RWPE2 (cell line): ENCODE results near the gene CTNS.
A peak's percentile ranks its signal among the peaks of the same experiment; 100 is the strongest.

Source experiments
- ATAC-seq: fragments of 200-7000 bp; cut with Tn5 transposase; 3 replicates; pipeline ENCODE4 v1.9.1; 2021; ENCODE audit warnings: low read depth
- DNase-seq: peaks from one replicate; pipeline ENCODE4 v3.0.0-alpha.2; 2020; ENCODE audit warnings: low spot score
- H3K27ac ChIP-seq: fragments of 450-650 bp; 2 replicates; pipeline ENCODE4 v1.5.1; 2017; ENCODE audit warnings: mild to moderate bottlenecking; ENCODE audit not compliant: poor library complexity, severe bottlenecking
- H3K27me3 ChIP-seq: fragments of 250-450 bp; sonication (Bioruptor Pico); 2 replicates; pipeline ENCODE4 v1.5.1; 2021; ENCODE audit warnings: mild to moderate bottlenecking, moderate library complexity; ENCODE audit not compliant: insufficient read depth, poor library complexity, severe bottlenecking
- H3K36me3 ChIP-seq: fragments of 250-450 bp; sonication (Bioruptor Pico); 2 replicates; pipeline ENCODE4 v1.5.1; 2020; ENCODE audit warnings: low read depth, mild to moderate bottlenecking, moderate library complexity
- H3K4me1 ChIP-seq: fragments of 250-450 bp; sonication (Bioruptor Pico); 2 replicates; pipeline ENCODE4 v1.5.1; 2021; ENCODE audit warnings: mild to moderate bottlenecking, moderate library complexity; ENCODE audit not compliant: insufficient read depth, poor library complexity, severe bottlenecking
- H3K4me3 ChIP-seq: fragments of 250-450 bp; sonication (Bioruptor Pico); 2 replicates; pipeline ENCODE4 v1.5.1; 2021; ENCODE audit warnings: mild to moderate bottlenecking, moderate library complexity; ENCODE audit not compliant: severe bottlenecking
- H3K9me3 ChIP-seq: fragments of 250-450 bp; sonication (Bioruptor Pico); 2 replicates; pipeline ENCODE4 v1.5.1; 2021; ENCODE audit warnings: mild to moderate bottlenecking, moderate library complexity; ENCODE audit not compliant: severe bottlenecking
- CTCF ChIP-seq: fragments of 450-650 bp; IDR thresholded peaks from one replicate; pipeline ENCODE4 v1.5.1; 2017; ENCODE audit warnings: mild to moderate bottlenecking, moderate library complexity; ENCODE audit not compliant: poor library complexity, severe bottlenecking

The CTNS gene

GRCh38 chr17:3647251-3647650 lies 10.7 kb downstream of the CTNS start:
- DNase-seq (no peak), ATAC-seq (no peak)
- H3K27ac ChIP-seq: no peak overlapping the region
- no peaks in the 10 kb centered on the region for H3K4me1 ChIP-seq
- H3K4me3 ChIP-seq: no peak overlapping the region
- TF ChIP-seq CTCF: no peak
- no peaks in the 10 kb centered on the region for H3K27me3 ChIP-seq
- H3K36me3 ChIP-seq: peaks cover 7% of the 10 kb centered on the region; the same call in 1 of the 2 replicates
- H3K9me3 ChIP-seq: no peaks in the 10 kb centered on the region

- DNase-seq: no peak
- ATAC-seq: peak; percentile 90
- no peaks in the 10 kb centered on the region for H3K9me3 ChIP-seq
- H3K27ac ChIP-seq: no peak overlapping the region
- peak; percentile 59 for TF ChIP-seq CTCF
- peaks cover 7% of the 10 kb centered on the region; the same call in 1 of the 2 replicates for H3K36me3 ChIP-seq
- no peak overlapping the region for H3K4me3 ChIP-seq
- H3K4me1 ChIP-seq: no peaks in the 10 kb centered on the region
- no peaks in the 10 kb centered on the region for H3K27me3 ChIP-seq
Measured at GRCh38 chr17:3647769-3648555, 11.4 kb downstream of the CTNS start.

- Histone ChIP-seq H3K36me3 (no peaks in the 10 kb centered on the region), H3K9me3 (no peaks in the 10 kb centered on the region), H3K27me3 (no peaks in the 10 kb centered on the region), H3K4me3 (no peak overlapping the region), H3K27ac (no peak overlapping the region), H3K4me1 (peaks cover 5% of the 10 kb centered on the region)
- DNase-seq (no peak), ATAC-seq (no peak)
- TF ChIP-seq CTCF: no peak
Measured at GRCh38 chr17:3655766-3656165, 19.2 kb downstream of the CTNS start.

- H3K4me3 ChIP-seq: no peak overlapping the region
- H3K4me1 ChIP-seq: peaks cover 5% of the 10 kb centered on the region
- H3K36me3 ChIP-seq: 0 out of 2 replicates have a peak, but pooled peaks cover 2% of the 10 kb centered on the region
- no peak for DNase-seq
- H3K27me3 ChIP-seq: no peaks in the 10 kb centered on the region
- H3K27ac ChIP-seq: no peak overlapping the region
- H3K9me3 ChIP-seq: no peaks in the 10 kb centered on the region
- ATAC-seq: no peak
- TF ChIP-seq CTCF: no peak
Measured at GRCh38 chr17:3656353-3656752, 19.8 kb downstream of the CTNS start.
